GM12801 (cell line): Measurements from ENCODE around the gene CNTNAP2.

ENCODE experiments used
- CTCF ChIP-seq: IDR thresholded peaks from one replicate; pipeline ENCODE4 v1.5.1; 2011; ENCODE audit warnings: control low read depth; ENCODE audit not compliant: insufficient read length; ENCODE audit errors: extremely low read depth

The CNTNAP2 gene

DNA sequence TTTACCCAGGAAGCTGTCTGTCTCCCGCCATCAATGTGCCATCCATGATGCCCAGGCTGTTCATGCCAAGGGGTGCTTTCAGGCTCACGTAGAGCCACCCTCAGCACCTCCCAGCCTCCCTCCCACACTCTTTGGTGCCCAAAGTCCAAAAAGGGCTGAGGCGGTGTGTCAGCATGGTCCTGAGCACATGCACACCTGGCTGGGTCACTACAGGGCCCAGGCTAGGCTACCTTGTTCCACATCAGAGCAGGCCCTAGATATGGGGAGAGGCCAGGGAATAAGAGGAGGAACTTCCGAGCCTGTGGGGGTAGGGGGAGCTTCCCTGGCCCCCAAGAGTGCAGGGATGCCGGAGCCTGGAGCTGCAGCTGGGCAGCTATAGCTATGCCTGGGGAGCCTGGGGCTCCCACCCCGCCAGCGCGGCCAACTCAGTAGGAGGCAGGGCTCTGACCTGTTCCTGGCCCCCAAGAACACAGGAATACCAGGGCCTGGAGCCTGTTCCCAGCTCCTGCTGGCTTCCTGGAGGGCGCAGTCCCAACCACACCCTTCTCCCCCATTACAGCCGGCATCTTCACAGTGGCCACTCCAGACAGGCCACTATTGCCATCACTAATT, 2340.8 kb downstream of the CNTNAP2 start:
- TF ChIP-seq CTCF = no peak

GRCh38 chr7:148458263-148458662, 2341.7 kb downstream of the CNTNAP2 start:
- TF ChIP-seq CTCF = no peak

DNA sequence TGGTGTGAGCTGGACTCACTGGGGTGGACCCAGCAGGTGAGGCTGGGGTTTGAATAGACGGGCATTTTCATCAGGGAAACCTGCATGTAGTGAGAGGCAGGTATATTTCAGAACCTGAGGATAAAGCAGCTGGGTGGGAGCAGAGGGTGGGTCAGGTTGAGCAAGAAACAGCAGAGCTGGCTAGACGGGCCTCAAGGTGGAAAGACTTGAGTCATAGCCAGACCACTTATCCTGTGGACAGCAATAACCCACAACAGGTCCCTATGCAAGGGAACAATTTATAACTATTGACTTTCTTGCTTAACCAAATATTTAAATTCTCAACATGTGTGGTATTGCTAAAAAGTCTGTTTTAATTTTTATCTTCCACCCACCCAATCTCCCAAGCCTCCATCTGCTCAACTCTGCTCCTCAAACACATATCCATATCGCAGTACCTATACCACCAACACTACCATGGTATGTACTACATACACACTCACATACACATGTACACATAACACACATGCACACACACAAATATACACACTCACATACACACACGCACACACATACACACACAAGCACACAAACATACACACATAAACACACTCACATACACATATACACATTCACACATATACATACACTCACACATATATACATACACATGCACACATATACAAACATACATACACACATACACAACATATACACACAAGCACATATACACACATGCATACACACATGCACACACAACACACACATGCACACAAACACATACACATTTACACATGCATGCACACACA, 2345.0 kb downstream of the CNTNAP2 start:
- TF ChIP-seq CTCF = no peak

GRCh38 chr7:148463210-148463609, 2346.6 kb downstream of the CNTNAP2 start:
- TF ChIP-seq CTCF = no peak

DNA sequence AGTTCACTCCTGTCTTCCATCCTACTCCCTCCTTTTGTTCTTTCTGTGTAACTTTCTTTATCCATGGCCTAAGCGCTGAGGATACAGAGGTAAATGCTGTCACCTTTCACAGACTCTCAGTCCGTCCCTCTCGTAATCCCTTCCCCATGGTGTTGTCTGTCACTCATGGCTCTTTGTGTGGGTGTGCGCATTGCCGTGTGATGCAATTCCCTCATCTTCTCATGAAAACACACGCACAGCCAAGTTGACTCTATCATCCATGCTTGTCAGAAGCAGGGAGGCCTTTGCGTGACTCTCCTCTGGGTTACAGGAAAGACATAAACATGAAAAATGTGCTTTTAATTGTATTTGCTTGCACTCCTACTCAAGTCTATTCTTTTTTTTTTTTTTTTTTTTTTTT, 2348.3 kb downstream of the CNTNAP2 start:
- TF ChIP-seq CTCF = no peak

GRCh38 chr7:148466120-148466519, 2349.5 kb downstream of the CNTNAP2 start:
- TF ChIP-seq CTCF = no peak

- no peak for TF ChIP-seq CTCF
These were observed 2352.1 kb downstream of the CNTNAP2 start for GRCh38 chr7:148468700-148469098.
